HepG2 (cell line): ENCODE data around the gene IMPDH1. TPM values are rescaled to one million over a fixed set of nuclear protein-coding genes. Genes with fewer than 3 reads are reported as not detected.

Experiments used
- ATAC-seq: fragments of 200-7000 bp; cut with Tn5 transposase; 3 replicates; pipeline ENCODE4 v1.9.1; 2020; ENCODE audit warnings: mild to moderate bottlenecking, moderate library complexity
- BruUV-seq: library from RNA; stranded (reverse); fragments of 400-500 nt; replicated peaks from 2 replicates; lab custom pipeline; 2021; lab: Mats Ljungman, UMichigan
- CTCF ChIA-PET: fragments of 300-600 bp; formaldehyde crosslinking; extraction: SDS; loops from one replicate; lab custom pipeline; 2021; ENCODE audit warnings: low total read pairs, inconsistent platforms, low intra/inter-chr PET ratio; lab: Yijun Ruan, JAX
- POLR2A ChIA-PET: fragments of 350-600 bp; sonication (Branson Sonifier 250); formaldehyde crosslinking; loops from one replicate; lab custom pipeline; 2020; ENCODE audit warnings: antibody characterized with exemption, inconsistent platforms; lab: Yijun Ruan, JAX
- DNase-seq: peaks from one replicate; pipeline ENCODE4 v3.0.0-alpha.2; 2015; ENCODE audit warnings: low spot score
- FAIRE-seq: peaks from 3 replicates; lab custom pipeline; 2011; peaks lifted over from hg19 to GRCh38; lab: Jason Lieb, UNC
- H2AFZ ChIP-seq: one replicate; pipeline ENCODE4 v1.6.1; 2011; ENCODE audit warnings: low read length, inconsistent platforms
- H3K27ac ChIP-seq: fragments of 300-600 bp; 3 replicates; pipeline ENCODE4 v1.8.0; 2011; ENCODE audit warnings: mixed run types, mild to moderate bottlenecking, mixed read lengths, low read length, inconsistent platforms; ENCODE audit not compliant: insufficient read depth; ENCODE audit errors: extremely low read length
- H3K27me3 ChIP-seq, 2 experiments: fragments of 200-600 bp in 1 of 2; 2 replicates in 1 of 2; 3 replicates in 1 of 2; pipeline versions ENCODE4 v1.6.0 to v1.8.0; 2011; ENCODE audit warnings: low read length in 2 of 2, mild to moderate bottlenecking in 2 of 2, moderate library complexity in 2 of 2, inconsistent platforms in 1 of 2; ENCODE audit not compliant: insufficient read depth in 2 of 2, control insufficient read depth in 1 of 2
- H3K36me3 ChIP-seq, 2 experiments: fragments of 200-600 bp in 1 of 2; replicated peaks in 1 of 2; 2 replicates in 1 of 2; 3 replicates in 1 of 2; pipeline versions ENCODE4 v1.5.1 to v1.8.0; 2011; ENCODE audit warnings: low read length in 2 of 2, inconsistent platforms in 1 of 2; ENCODE audit not compliant: insufficient read depth in 2 of 2, control insufficient read depth in 1 of 2
- H3K4me1 ChIP-seq: 2 replicates; pipeline ENCODE4 v1.5.1; 2012; ENCODE audit warnings: low read length, inconsistent platforms; ENCODE audit not compliant: insufficient read depth
- H3K4me2 ChIP-seq: 2 replicates; pipeline ENCODE4 v1.6.0; 2011; ENCODE audit warnings: low read depth, low read length, inconsistent platforms
- H3K4me3 ChIP-seq, 3 experiments: fragments of 200-600 bp in 1 of 3; sonication (generic), shearing (Covaris generic) in 1 of 3; replicated peaks in 1 of 3; 2 replicates each; pipeline ENCODE4 v1.5.1; 2011 to 2016; ENCODE audit warnings: low read length in 3 of 3, inconsistent platforms in 2 of 3, low read depth in 2 of 3, mild to moderate bottlenecking in 2 of 3, control low read depth in 1 of 3, mixed read lengths in 1 of 3; ENCODE audit not compliant: insufficient read depth in 1 of 3
- H3K79me2 ChIP-seq: one replicate; pipeline ENCODE4 v1.6.1; 2011; ENCODE audit warnings: low read length, inconsistent platforms; ENCODE audit not compliant: insufficient read depth
- H3K9ac ChIP-seq: 2 replicates; pipeline ENCODE4 v1.6.0; 2011; ENCODE audit warnings: mild to moderate bottlenecking, low read depth, low read length, inconsistent platforms; ENCODE audit not compliant: insufficient read depth
- H3K9me3 ChIP-seq: 2 replicates; pipeline ENCODE4 v1.5.1; 2012; ENCODE audit warnings: mild to moderate bottlenecking, low read length
- H4K20me1 ChIP-seq: 2 replicates; pipeline ENCODE4 v1.6.0; 2011; ENCODE audit warnings: inconsistent platforms, mild to moderate bottlenecking, low read length, moderate library complexity; ENCODE audit not compliant: insufficient read depth
- GABPB1 ChIP-seq: IDR thresholded peaks from 2 replicates; pipeline ENCODE4 v1.6.1; 2016; ENCODE audit warnings: mild to moderate bottlenecking, missing genetic modification reagents, moderate library complexity, missing compliant biosample characterization
- LCORL ChIP-seq, 2 experiments: fragments of 450-650 bp in 1 of 2; sonication (generic) in 1 of 2; formaldehyde crosslinking in 1 of 2; IDR thresholded peaks; 2 replicates each; pipeline versions ENCODE4 v1.5.0 to v1.6.1; 2017 to 2020; ENCODE audit warnings: antibody characterized with exemption in 1 of 2, missing genetic modification reagents in 1 of 2
- REXO4 ChIP-seq: sonication (generic); formaldehyde crosslinking; IDR thresholded peaks from 2 replicates; pipeline ENCODE4 v1.8.0; 2022; ENCODE audit warnings: missing genetic modification reagents, mild to moderate bottlenecking, borderline replicate concordance
- SOX13 ChIP-seq, 3 experiments: fragments of 450-650 bp in 1 of 3; sonication (generic) in 1 of 3; formaldehyde crosslinking in 1 of 3; IDR thresholded peaks in 2 of 3; conservative IDR thresholded peaks in 1 of 3; 2 replicates each; pipeline versions ENCODE4 v1.5.0 to v1.6.1; 2016 to 2020; ENCODE audit warnings: antibody characterized with exemption in 1 of 3, mild to moderate bottlenecking in 1 of 3, missing compliant biosample characterization in 1 of 3, missing genetic modification reagents in 1 of 3, moderate library complexity in 1 of 3
- TBX2 ChIP-seq: sonication (generic); formaldehyde crosslinking; IDR thresholded peaks from 2 replicates; pipeline ENCODE4 v1.5.0; 2020; ENCODE audit warnings: missing genetic modification reagents, mild to moderate bottlenecking, borderline replicate concordance
- TGIF2 ChIP-seq: IDR thresholded peaks from 2 replicates; pipeline ENCODE4 v1.6.1; 2016; ENCODE audit warnings: control low read depth, missing compliant biosample characterization
- ZFP41 ChIP-seq: sonication (generic); formaldehyde crosslinking; IDR thresholded peaks from 2 replicates; pipeline ENCODE4 v1.4.0; 2020; ENCODE audit warnings: mild to moderate bottlenecking, missing genetic modification reagents, borderline replicate concordance
- ZNF44 ChIP-seq: sonication (generic); formaldehyde crosslinking; IDR thresholded peaks from 2 replicates; pipeline ENCODE4 v1.5.1; 2020; ENCODE audit warnings: mild to moderate bottlenecking, missing genetic modification reagents
- ZNF614 ChIP-seq: IDR thresholded peaks from 2 replicates; pipeline ENCODE4 v1.6.1; 2018; ENCODE audit warnings: missing biosample characterization, missing genetic modification reagents, inconsistent platforms, borderline replicate concordance
- WGBS: methylation state at CpG from one replicate; pipeline ENCODE4 v1.1.6; 2017; ENCODE audit warnings: low lambda C conversion rate; 5-methylcytosine and 5-hydroxymethylcytosine counted together
- in situ Hi-C: cut with HindIII; loops from 2 replicates; pipeline ENCODE4 v1.10.0; 2017; ENCODE audit warnings: low pct_unique_long_range_greater_than_20kb; ENCODE audit not compliant: extremely low pct_ligation_motif_present
- intact Hi-C: fragments of 100-400 bp; cut with micrococcal nuclease; formaldehyde crosslinking; loops from one replicate; pipeline ENCODE4 v1.10.0; 2022; ENCODE audit not compliant: unreplicated experiment
- polyA plus RNA-seq, 8 experiments: library from polyadenylated mRNA; depleted of rRNA in 3 of 8; stranded (reverse) in 7 of 8; unstranded in 1 of 8; fragments of >200 nt; fragmentation: Illumina TruSeq in 4 of 8; extraction: Trizol in 4 of 8; gene quantifications; 2 replicates each; pipeline versions ENCODE4 v1.2.1 to v1.2.3, GENCODE V29; 2011 to 2016; ENCODE audit warnings: low read depth in 4 of 8, missing spikeins in 1 of 8, mixed read lengths in 1 of 8; ENCODE audit not compliant: insufficient read depth in 1 of 8
- total RNA-seq, 5 experiments: library from RNA; depleted of rRNA; stranded (reverse); fragments of >200 nt; fragmentation: Illumina TruSeq; extraction: Trizol; gene quantifications; 2 replicates each; pipeline ENCODE4 v1.2.3, GENCODE V29; 2016; ENCODE audit warnings: low read depth in 1 of 5
- TF ChIP-seq, protein P1 (sequence below): sonication (generic); formaldehyde crosslinking; IDR thresholded peaks from 2 replicates; pipeline ENCODE4 v1.8.1; 2023; ENCODE audit warnings: mild to moderate bottlenecking, missing genetic modification reagents, borderline replicate concordance
- TF ChIP-seq, protein P2 (sequence below): sonication (generic); formaldehyde crosslinking; conservative IDR thresholded peaks from 2 replicates; pipeline ENCODE4 v1.4.0; 2020; ENCODE audit warnings: missing genetic modification reagents
- TF ChIP-seq, protein P3 (sequence below), 2 experiments: sonication (generic) in 1 of 2; formaldehyde crosslinking in 1 of 2; IDR thresholded peaks; 2 replicates each; pipeline versions ENCODE4 v1.4.0 to v1.6.1; 2016 to 2020; ENCODE audit warnings: borderline replicate concordance in 1 of 2, low read depth in 1 of 2, mild to moderate bottlenecking in 1 of 2, missing genetic modification reagents in 1 of 2
- TF ChIP-seq, protein P4 (sequence below): sonication (generic); formaldehyde crosslinking; IDR thresholded peaks from 2 replicates; pipeline ENCODE4 v1.5.1; 2020; ENCODE audit warnings: missing genetic modification reagents, mild to moderate bottlenecking, borderline replicate concordance

The IMPDH1 gene
- total and polyA plus RNA-seq, 2 of the 13 experiments (the other 11 are each of a cell fraction or from before 2014, with no cell fraction given) = 22.8 to 34.0 TPM

DNA sequence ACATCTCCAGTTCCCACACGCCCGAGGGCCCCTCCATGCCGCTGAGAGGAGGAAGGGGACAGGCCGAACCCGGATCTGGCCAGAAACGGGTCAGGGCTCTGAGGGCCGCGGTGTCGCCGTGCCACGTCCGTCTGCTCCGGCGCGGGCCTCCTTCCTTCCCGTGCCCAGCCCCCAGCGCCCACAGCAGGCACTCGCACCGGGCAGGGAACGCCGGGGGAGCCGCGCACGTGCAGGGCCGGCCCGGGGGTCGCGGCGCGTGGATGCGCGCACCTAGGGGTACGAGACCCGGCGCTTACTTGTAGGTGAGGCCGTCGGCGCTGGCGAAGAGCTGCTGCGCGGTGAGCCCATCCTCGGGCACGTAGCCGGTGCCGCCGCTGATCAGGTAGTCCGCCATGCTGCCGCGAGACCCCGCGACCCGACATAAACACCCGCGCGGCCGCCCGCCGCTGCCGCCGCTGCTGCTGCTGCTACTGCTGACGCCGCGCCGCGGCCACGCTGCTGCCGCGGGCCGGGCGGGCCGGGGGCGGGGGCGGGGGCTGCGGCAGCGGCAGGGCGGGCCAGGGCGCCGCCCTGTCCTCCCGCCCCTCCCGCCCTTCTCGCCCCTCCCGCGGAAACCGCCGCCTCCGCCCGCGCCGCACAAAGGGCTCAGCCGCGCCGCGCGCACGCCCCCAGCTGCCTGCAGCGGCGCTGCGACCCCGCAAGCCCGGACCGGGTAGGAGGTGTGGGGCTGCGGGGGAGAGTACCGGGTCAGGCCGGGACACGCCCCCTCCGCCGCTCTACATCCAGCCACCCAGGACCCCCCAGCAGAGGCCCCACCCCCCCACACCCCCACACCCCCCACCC is 4.1 kb downstream of the IMPDH1 start:
- POLR2A ChIA-PET = no interaction called here
- in situ Hi-C loops = no loop called here
- TF ChIP-seq SOX13 (IDR thresholded peaks at IDR 0.05) (no peak), SOX13 (CRISPR knock-in tag; conservative IDR thresholded peaks at IDR 0.05 in 1 of 2, IDR thresholded peaks at IDR 0.05 in 1 of 2) (no peak), TGIF2 (CRISPR knock-in tag) (no peak), LCORL (IDR thresholded peaks at IDR 0.05) (no peak), LCORL (CRISPR knock-in tag; IDR thresholded peaks at IDR 0.05) (no peak), GABPB1 (CRISPR knock-in tag) (peak; percentile 39; the same call in 1 of the 2 replicates), ZNF44 (no peak), TBX2 (peak; percentile 47; the same call in 1 of the 2 replicates), ZFP41 (CRISPR knock-in tag) (no peak), REXO4 (CRISPR knock-in tag) (no peak), ZNF614 (CRISPR knock-in tag) (no peak)
- TF ChIP-seq, protein P1, sequence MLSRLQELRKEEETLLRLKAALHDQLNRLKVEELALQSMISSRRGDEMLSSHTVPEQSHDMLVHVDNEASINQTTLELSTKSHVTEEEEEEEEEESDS (CRISPR knock-in tag) = no peak
- TF ChIP-seq, protein P2, sequence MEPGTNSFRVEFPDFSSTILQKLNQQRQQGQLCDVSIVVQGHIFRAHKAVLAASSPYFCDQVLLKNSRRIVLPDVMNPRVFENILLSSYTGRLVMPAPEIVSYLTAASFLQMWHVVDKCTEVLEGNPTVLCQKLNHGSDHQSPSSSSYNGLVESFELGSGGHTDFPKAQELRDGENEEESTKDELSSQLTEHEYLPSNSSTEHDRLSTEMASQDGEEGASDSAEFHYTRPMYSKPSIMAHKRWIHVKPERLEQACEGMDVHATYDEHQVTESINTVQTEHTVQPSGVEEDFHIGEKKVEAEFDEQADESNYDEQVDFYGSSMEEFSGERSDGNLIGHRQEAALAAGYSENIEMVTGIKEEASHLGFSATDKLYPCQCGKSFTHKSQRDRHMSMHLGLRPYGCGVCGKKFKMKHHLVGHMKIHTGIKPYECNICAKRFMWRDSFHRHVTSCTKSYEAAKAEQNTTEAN (CRISPR knock-in tag) = no peak
- TF ChIP-seq, protein P3, sequence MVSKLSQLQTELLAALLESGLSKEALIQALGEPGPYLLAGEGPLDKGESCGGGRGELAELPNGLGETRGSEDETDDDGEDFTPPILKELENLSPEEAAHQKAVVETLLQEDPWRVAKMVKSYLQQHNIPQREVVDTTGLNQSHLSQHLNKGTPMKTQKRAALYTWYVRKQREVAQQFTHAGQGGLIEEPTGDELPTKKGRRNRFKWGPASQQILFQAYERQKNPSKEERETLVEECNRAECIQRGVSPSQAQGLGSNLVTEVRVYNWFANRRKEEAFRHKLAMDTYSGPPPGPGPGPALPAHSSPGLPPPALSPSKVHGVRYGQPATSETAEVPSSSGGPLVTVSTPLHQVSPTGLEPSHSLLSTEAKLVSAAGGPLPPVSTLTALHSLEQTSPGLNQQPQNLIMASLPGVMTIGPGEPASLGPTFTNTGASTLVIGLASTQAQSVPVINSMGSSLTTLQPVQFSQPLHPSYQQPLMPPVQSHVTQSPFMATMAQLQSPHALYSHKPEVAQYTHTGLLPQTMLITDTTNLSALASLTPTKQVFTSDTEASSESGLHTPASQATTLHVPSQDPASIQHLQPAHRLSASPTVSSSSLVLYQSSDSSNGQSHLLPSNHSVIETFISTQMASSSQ (IDR thresholded peaks at IDR 0.05; ENCODE audit: low read depth) = no peak
- TF ChIP-seq, protein P3 (CRISPR knock-in tag; IDR thresholded peaks at IDR 0.05; ENCODE audit: borderline replicate concordance) = no peak
- TF ChIP-seq, protein P4, sequence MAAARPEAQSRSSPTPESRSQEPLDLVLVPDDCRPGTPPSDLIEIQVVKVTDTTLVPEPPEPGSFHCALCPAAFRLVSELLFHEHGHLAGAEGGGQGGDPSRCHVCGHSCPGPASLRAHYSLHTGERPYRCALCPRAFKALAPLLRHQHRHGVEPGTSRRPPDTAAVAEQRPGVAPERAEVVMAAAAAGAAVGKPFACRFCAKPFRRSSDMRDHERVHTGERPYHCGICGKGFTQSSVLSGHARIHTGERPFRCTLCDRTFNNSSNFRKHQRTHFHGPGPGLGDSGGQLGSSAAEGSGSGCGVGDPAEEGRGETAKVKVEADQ (CRISPR knock-in tag) = no peak

More for the DNA sequence above, 4.1 kb downstream of the IMPDH1 start:
- CTCF ChIA-PET = interaction anchor here (1.0 kb wide), 1 partner anchor 18 kb away, joined by 4 read pairs; no protein-coding TSS in a partner anchor
- Histone ChIP-seq H3K27me3 (peaks cover 2 to 16% of the 10 kb centered on the region in 2 experiments; a peak in 2 of 5 replicates), H3K36me3 (peaks cover 0 to 12% of the 10 kb centered on the region in 2 experiments; a peak in 2 of 5 replicates), H3K4me1 (peaks cover 62% of the 10 kb centered on the region), H3K4me3 (peak overlapping the region; percentile 63 to 89 (median 74)), H3K9me3 (no peaks in the 10 kb centered on the region), H3K79me2 (no peaks in the 10 kb centered on the region), H3K27ac (no peak overlapping the region), H2AFZ (no peak overlapping the region), H3K9ac (peak overlapping the region; percentile 77), H4K20me1 (no peaks in the 10 kb centered on the region), H3K4me2 (peak overlapping the region; percentile 93)
- BruUV-seq = no TSS peak
- intact Hi-C loops = no loop called here
- no peak for DNase-seq
- no peak for FAIRE-seq
- no peak for ATAC-seq
- WGBS = no CpG with 5 or more reads among the region's 107 CpGs
